Astrocyte (in vitro differentiated cells and primary cell): ENCODE data around the gene SPTBN1. TPM values are rescaled to one million over a fixed set of nuclear protein-coding genes. Genes with fewer than 3 reads are reported as not detected.

ENCODE experiments used
- DNase-seq: peaks from one replicate; pipeline ENCODE4 v3.0.0-alpha.2; 2010; ENCODE audit warnings: low read depth
- FAIRE-seq: peaks from 2 replicates; lab custom pipeline; 2011; peaks lifted over from hg19 to GRCh38; lab: Jason Lieb, UNC
- H2AFZ ChIP-seq: 2 replicates; pipeline ENCODE4 v1.6.0; 2012; ENCODE audit warnings: low read depth, low read length, inconsistent platforms
- H3K27ac ChIP-seq: 2 replicates; pipeline ENCODE4 v1.5.1; 2011; ENCODE audit warnings: low read depth, low read length, inconsistent platforms
- H3K27me3 ChIP-seq: 2 replicates; pipeline ENCODE4 v1.6.0; 2011; ENCODE audit warnings: low read length, inconsistent platforms; ENCODE audit not compliant: insufficient read depth
- H3K36me3 ChIP-seq: 2 replicates; pipeline ENCODE4 v1.5.1; 2011; ENCODE audit warnings: low read length, inconsistent platforms; ENCODE audit not compliant: insufficient read depth
- H3K4me1 ChIP-seq: 2 replicates; pipeline ENCODE4 v1.5.1; 2011; ENCODE audit warnings: low read length, inconsistent platforms; ENCODE audit not compliant: insufficient read depth
- H3K4me2 ChIP-seq: 2 replicates; pipeline ENCODE4 v1.6.0; 2012; ENCODE audit warnings: low read length, inconsistent platforms
- H3K4me3 ChIP-seq: 2 replicates; pipeline ENCODE4 v1.5.1; 2011; ENCODE audit warnings: low read depth, mild to moderate bottlenecking, low read length, inconsistent platforms; ENCODE audit not compliant: insufficient read depth
- H3K79me2 ChIP-seq: 2 replicates; pipeline ENCODE4 v1.6.0; 2012; ENCODE audit warnings: mild to moderate bottlenecking, low read length, inconsistent platforms; ENCODE audit not compliant: insufficient read depth
- H3K9ac ChIP-seq: 2 replicates; pipeline ENCODE4 v1.6.0; 2012; ENCODE audit warnings: mild to moderate bottlenecking, low read length, inconsistent platforms
- H3K9me3 ChIP-seq: 2 replicates; pipeline ENCODE4 v1.5.1; 2012; ENCODE audit warnings: low read depth, mild to moderate bottlenecking, low read length, inconsistent platforms; ENCODE audit not compliant: insufficient read depth
- H4K20me1 ChIP-seq: 2 replicates; pipeline ENCODE4 v1.6.0; 2012; ENCODE audit warnings: low read length, inconsistent platforms; ENCODE audit not compliant: insufficient read depth
- H3K27ac Mint-ChIP-seq: one replicate; pipeline ENCODE4 v1.8.0; 2021; ENCODE audit warnings: mild to moderate bottlenecking, mixed read lengths; ENCODE audit not compliant: unreplicated experiment
- H3K27me3 Mint-ChIP-seq: one replicate; pipeline ENCODE4 v1.8.0; 2021; ENCODE audit warnings: low read depth, mixed read lengths; ENCODE audit not compliant: unreplicated experiment
- H3K36me3 Mint-ChIP-seq: one replicate; pipeline ENCODE4 v1.8.0; 2021; ENCODE audit warnings: low read depth, mixed read lengths; ENCODE audit not compliant: unreplicated experiment
- H3K4me1 Mint-ChIP-seq: one replicate; pipeline ENCODE4 v1.8.0; 2021; ENCODE audit warnings: low read depth, mixed read lengths; ENCODE audit not compliant: unreplicated experiment
- H3K4me3 Mint-ChIP-seq: one replicate; pipeline ENCODE4 v1.8.0; 2021; ENCODE audit warnings: mild to moderate bottlenecking, moderate library complexity, mixed read lengths; ENCODE audit not compliant: unreplicated experiment
- H3K9me3 Mint-ChIP-seq: one replicate; pipeline ENCODE4 v1.8.0; 2021; ENCODE audit warnings: mild to moderate bottlenecking, mixed read lengths; ENCODE audit not compliant: unreplicated experiment
- CTCF ChIP-seq: IDR thresholded peaks from 2 replicates; pipeline ENCODE4 v1.5.1; 2011; ENCODE audit warnings: low read depth, mild to moderate bottlenecking, inconsistent platforms, low read length, moderate library complexity; ENCODE audit not compliant: insufficient read depth
- EZH2 ChIP-seq: IDR thresholded peaks from 2 replicates; pipeline ENCODE4 v1.6.1; 2012; ENCODE audit warnings: mild to moderate bottlenecking, low read length, inconsistent platforms; ENCODE audit not compliant: insufficient read depth
- total RNA-seq: library from RNA; stranded (reverse); gene quantifications from 2 replicates; pipeline ENCODE4 v1.2.1, GENCODE V29; 2021

Gene SPTBN1
- total RNA-seq, 1 donor from 2014 or later: 311 TPM

DNA sequence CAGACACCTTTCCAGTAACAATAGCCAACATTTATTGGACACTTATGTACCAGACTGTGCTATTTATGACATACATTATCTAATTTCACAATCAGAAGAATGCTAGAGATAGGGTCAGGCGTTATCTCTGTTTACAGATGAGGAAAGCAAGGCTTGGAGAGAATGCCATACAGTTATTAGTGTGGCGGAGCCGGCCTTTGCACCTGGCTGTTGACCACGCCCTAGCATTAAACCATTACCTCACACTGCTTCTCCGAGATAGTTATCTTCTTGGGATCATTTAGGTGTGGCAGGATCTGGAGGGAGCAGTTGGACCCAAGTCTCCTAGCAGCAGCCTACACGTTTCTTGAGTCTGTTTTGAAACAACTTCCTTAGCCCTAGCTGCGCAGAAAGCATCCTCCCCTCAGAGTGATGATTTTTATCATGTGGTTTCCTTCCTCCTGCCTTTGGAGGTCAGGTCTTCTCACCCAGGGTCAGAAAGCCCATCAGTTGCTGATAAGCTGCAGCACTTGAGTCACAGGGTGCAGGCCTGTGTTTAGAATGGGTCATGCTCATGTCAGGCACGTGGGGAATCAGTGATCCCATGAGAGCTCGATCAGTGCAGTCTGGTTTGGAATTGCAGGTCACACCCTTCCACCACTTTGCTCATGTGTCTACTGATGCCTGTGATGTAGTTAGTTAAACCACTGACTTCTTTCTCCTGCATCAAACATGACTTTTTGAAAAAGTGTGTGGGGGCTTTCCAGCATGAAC, 118.2 kb downstream of the SPTBN1 start:
- Histone ChIP-seq H3K4me2 (peak overlapping the region; percentile 83), H2AFZ (no peak overlapping the region), H4K20me1 (peaks cover 20% of the 10 kb centered on the region), H3K9me3 (no peaks in the 10 kb centered on the region), H3K27ac (peak overlapping the region; percentile 99), H3K4me1 (peaks cover 79% of the 10 kb centered on the region), H3K79me2 (peaks cover 83% of the 10 kb centered on the region), H3K27me3 (no peaks in the 10 kb centered on the region), H3K9ac (peak overlapping the region; percentile 91), H3K4me3 (no peak overlapping the region), H3K36me3 (peaks cover 6% of the 10 kb centered on the region)
- Mint-ChIP-seq H3K4me3 (no peak overlapping the region), H3K36me3 (peaks cover 17% of the 10 kb centered on the region), H3K27me3 (no peaks in the 10 kb centered on the region), H3K9me3 (no peaks in the 10 kb centered on the region), H3K27ac (peak overlapping the region; percentile 79), H3K4me1 (peaks cover 82% of the 10 kb centered on the region)
- no peak for TF ChIP-seq CTCF
- no peak for TF ChIP-seq EZH2
- DNase-seq: peak; percentile 56
- no peak for FAIRE-seq

DNA sequence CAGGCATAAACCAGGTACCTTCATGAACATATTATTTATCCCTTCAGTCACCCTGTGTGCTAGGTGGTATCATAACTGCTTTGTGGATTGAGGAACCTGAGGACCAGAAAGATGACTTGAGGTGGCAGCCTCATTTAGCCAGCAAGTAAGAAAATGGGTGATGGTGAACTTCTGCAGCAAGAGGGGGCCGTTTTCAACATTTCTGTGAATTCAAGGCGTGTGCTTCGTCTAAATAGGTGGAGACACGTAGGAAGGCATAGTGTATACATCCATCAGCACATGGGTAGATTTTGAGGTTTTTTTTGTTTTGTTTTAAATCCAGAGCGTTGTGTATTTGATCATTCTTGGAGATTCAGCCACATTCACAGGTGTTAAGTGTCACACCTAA, 118.7 kb downstream of the SPTBN1 start:
- Histone ChIP-seq H3K9me3 (no peaks in the 10 kb centered on the region), H3K27me3 (no peaks in the 10 kb centered on the region), H4K20me1 (peaks cover 26% of the 10 kb centered on the region), H3K27ac (peak overlapping the region; percentile 99), H3K79me2 (peaks cover 83% of the 10 kb centered on the region), H3K4me3 (no peak overlapping the region), H3K4me2 (no peak overlapping the region), H3K9ac (no peak overlapping the region), H3K36me3 (peaks cover 9% of the 10 kb centered on the region), H3K4me1 (peaks cover 78% of the 10 kb centered on the region), H2AFZ (no peak overlapping the region)
- Mint-ChIP-seq H3K27ac (peak overlapping the region; percentile 79), H3K36me3 (peaks cover 17% of the 10 kb centered on the region), H3K27me3 (no peaks in the 10 kb centered on the region), H3K9me3 (no peaks in the 10 kb centered on the region), H3K4me3 (peak overlapping the region; percentile 12), H3K4me1 (peaks cover 82% of the 10 kb centered on the region)
- no peak for DNase-seq
- FAIRE-seq: no peak
- TF ChIP-seq CTCF (no peak), EZH2 (no peak)

GRCh38 chr2:54575379-54575888, 119.3 kb downstream of the SPTBN1 start:
- peak overlapping the region; percentile 89 for H3K27ac Mint-ChIP-seq
- H3K4me1 ChIP-seq: peaks cover 77% of the 10 kb centered on the region
- no peak overlapping the region for H3K9ac ChIP-seq

More at GRCh38 chr2:54575379-54575888, 119.3 kb downstream of the SPTBN1 start:
- Histone ChIP-seq H3K27ac (peak overlapping the region; percentile 41), H3K9me3 (no peaks in the 10 kb centered on the region), H3K4me2 (peak overlapping the region; percentile 18), H3K27me3 (no peaks in the 10 kb centered on the region), H4K20me1 (peaks cover 30% of the 10 kb centered on the region), H3K79me2 (peaks cover 83% of the 10 kb centered on the region), H3K36me3 (peaks cover 9% of the 10 kb centered on the region), H2AFZ (no peak overlapping the region), H3K4me3 (no peak overlapping the region)
- H3K4me3 Mint-ChIP-seq: no peak overlapping the region
- no peak for TF ChIP-seq CTCF
- H3K9me3 Mint-ChIP-seq: no peaks in the 10 kb centered on the region
- DNase-seq (peak; percentile 81), FAIRE-seq (no peak)
- peaks cover 82% of the 10 kb centered on the region for H3K4me1 Mint-ChIP-seq
- H3K36me3 Mint-ChIP-seq: peaks cover 17% of the 10 kb centered on the region
- no peaks in the 10 kb centered on the region for H3K27me3 Mint-ChIP-seq
